ENCODE measurements around the gene CAB39.

GRCh38 chr2:230681171-230681545, 31.5 kb upstream of the CAB39 start:
- TF ChIP-seq ZNF274 (IDR thresholded peaks at IDR 0.05; ENCODE audit: borderline replicate concordance, extremely low read depth, low read length): no peak
- TF ChIP-seq MAX (IDR thresholded peaks at IDR 0.05): no peak
- TF ChIP-seq JUND (IDR thresholded peaks at IDR 0.05; ENCODE audit: low read length): no peak
- TF ChIP-seq SUZ12 (IDR thresholded peaks at IDR 0.05; ENCODE audit: low read length): no peak
- TF ChIP-seq TAF1 (IDR thresholded peaks at IDR 0.05; ENCODE audit: low read depth, low read length): no peak
- TF ChIP-seq CEBPB (IDR thresholded peaks at IDR 0.05; ENCODE audit: low read depth, low read length): no peak
- TF ChIP-seq, protein P1, sequence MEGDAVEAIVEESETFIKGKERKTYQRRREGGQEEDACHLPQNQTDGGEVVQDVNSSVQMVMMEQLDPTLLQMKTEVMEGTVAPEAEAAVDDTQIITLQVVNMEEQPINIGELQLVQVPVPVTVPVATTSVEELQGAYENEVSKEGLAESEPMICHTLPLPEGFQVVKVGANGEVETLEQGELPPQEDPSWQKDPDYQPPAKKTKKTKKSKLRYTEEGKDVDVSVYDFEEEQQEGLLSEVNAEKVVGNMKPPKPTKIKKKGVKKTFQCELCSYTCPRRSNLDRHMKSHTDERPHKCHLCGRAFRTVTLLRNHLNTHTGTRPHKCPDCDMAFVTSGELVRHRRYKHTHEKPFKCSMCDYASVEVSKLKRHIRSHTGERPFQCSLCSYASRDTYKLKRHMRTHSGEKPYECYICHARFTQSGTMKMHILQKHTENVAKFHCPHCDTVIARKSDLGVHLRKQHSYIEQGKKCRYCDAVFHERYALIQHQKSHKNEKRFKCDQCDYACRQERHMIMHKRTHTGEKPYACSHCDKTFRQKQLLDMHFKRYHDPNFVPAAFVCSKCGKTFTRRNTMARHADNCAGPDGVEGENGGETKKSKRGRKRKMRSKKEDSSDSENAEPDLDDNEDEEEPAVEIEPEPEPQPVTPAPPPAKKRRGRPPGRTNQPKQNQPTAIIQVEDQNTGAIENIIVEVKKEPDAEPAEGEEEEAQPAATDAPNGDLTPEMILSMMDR (IDR thresholded peaks at IDR 0.05; ENCODE audit: control extremely low read depth in 1 of 3, insufficient read depth in 1 of 3, low read depth in 1 of 3, low read length in 3 of 3): no peak
- no peak for TF ChIP-seq HDAC2 (IDR thresholded peaks at IDR 0.05; ENCODE audit: borderline replicate concordance in 1 of 2, low read depth in 2 of 2, low read length in 2 of 2)
- TF ChIP-seq MAFK (IDR thresholded peaks at IDR 0.05; ENCODE audit: low read depth, low read length): no peak
- TF ChIP-seq KDM5A (IDR thresholded peaks at IDR 0.05; ENCODE audit: low read length): no peak
- TF ChIP-seq EZH2 (IDR thresholded peaks at IDR 0.05; ENCODE audit: low read depth, low read length, severe bottlenecking): no peak
- no peak for TF ChIP-seq HDAC6 (IDR thresholded peaks at IDR 0.05; ENCODE audit: low read depth, low read length)
- no peak for TF ChIP-seq EP300 (IDR thresholded peaks at IDR 0.05; ENCODE audit: borderline replicate concordance in 1 of 2, low read depth in 2 of 2, low read length in 2 of 2)
- TF ChIP-seq RAD21 (IDR thresholded peaks at IDR 0.05 in 1 of 2, conservative IDR thresholded peaks at IDR 0.05 in 1 of 2; ENCODE audit: low read depth in 2 of 2, low read length in 2 of 2): no peak

All from H1 (cell line).